ENCODE data around the gene VAV2.

Gene VAV2

GRCh38 chr9:133738640-133739225 lies 253.4 kb downstream of the VAV2 start:
- peak overlapping the region; percentile 67 for H3K4me3 Mint-ChIP-seq
- peaks cover 20% of the 10 kb centered on the region for H3K4me1 Mint-ChIP-seq (ENCODE audit: low read depth)
- no peaks in the 10 kb centered on the region for H3K9me3 Mint-ChIP-seq
- intact Hi-C loops (cut with micrococcal nuclease) = no loop called here
- no peak overlapping the region for H3K27ac Mint-ChIP-seq
- H3K27me3 Mint-ChIP-seq = peaks cover 34% of the 10 kb centered on the region
- H3K36me3 Mint-ChIP-seq (ENCODE audit: low read depth) = no peaks in the 10 kb centered on the region

GRCh38 chr9:133737774-133738639 lies 254.1 kb downstream of the VAV2 start, which contains the start of gene SARDH:
TSS of gene SARDH (minus strand) at chr9:133738352. CDS start at chr9:133734173, 4,179 bp downstream.
- Mint-ChIP-seq H3K27ac (peak within 1 kb of the TSS; percentile 62), H3K9me3 (no peaks in the 10 kb centered on the region), H3K27me3 (peaks cover 32% of the 10 kb centered on the region), H3K36me3 (ENCODE audit: low read depth) (no peaks in the 10 kb centered on the region), H3K4me3 (peak within 1 kb of the TSS; percentile 67), H3K4me1 (ENCODE audit: low read depth) (peaks cover 20% of the 10 kb centered on the region)
- intact Hi-C loops (cut with micrococcal nuclease) = no loop called here

- Mint-ChIP-seq H3K4me1 (ENCODE audit: low read depth) (peaks cover 20% of the 10 kb centered on the region), H3K4me3 (peak overlapping the region; percentile 67), H3K27ac (peak overlapping the region; percentile 62), H3K9me3 (no peaks in the 10 kb centered on the region), H3K36me3 (ENCODE audit: low read depth) (no peaks in the 10 kb centered on the region), H3K27me3 (peaks cover 29% of the 10 kb centered on the region)
- intact Hi-C loops (cut with micrococcal nuclease) = no loop called here
These were observed 254.9 kb downstream of the VAV2 start for GRCh38 chr9:133737071-133737773.

- H3K27me3 Mint-ChIP-seq = peaks cover 26% of the 10 kb centered on the region
- H3K9me3 Mint-ChIP-seq = no peaks in the 10 kb centered on the region
- intact Hi-C loops (cut with micrococcal nuclease) = no loop called here
- H3K36me3 Mint-ChIP-seq (ENCODE audit: low read depth) = no peaks in the 10 kb centered on the region
- no peak overlapping the region for H3K27ac Mint-ChIP-seq
- peaks cover 17% of the 10 kb centered on the region for H3K4me1 Mint-ChIP-seq (ENCODE audit: low read depth)
- no peak overlapping the region for H3K4me3 Mint-ChIP-seq
These were observed 256.2 kb downstream of the VAV2 start for GRCh38 chr9:133735931-133736330.

GRCh38 chr9:133735415-133735775 lies 256.7 kb downstream of the VAV2 start:
- H3K9me3 Mint-ChIP-seq = no peaks in the 10 kb centered on the region
- peaks cover 16% of the 10 kb centered on the region for H3K4me1 Mint-ChIP-seq (ENCODE audit: low read depth)
- intact Hi-C loops (cut with micrococcal nuclease) = no loop called here
- H3K36me3 Mint-ChIP-seq (ENCODE audit: low read depth) = no peaks in the 10 kb centered on the region
- H3K4me3 Mint-ChIP-seq = no peak overlapping the region
- peaks cover 24% of the 10 kb centered on the region for H3K27me3 Mint-ChIP-seq
- H3K27ac Mint-ChIP-seq = no peak overlapping the region

- no peak overlapping the region for H3K4me3 Mint-ChIP-seq
- intact Hi-C loops (cut with micrococcal nuclease) = no loop called here
- H3K9me3 Mint-ChIP-seq = no peaks in the 10 kb centered on the region
- H3K27me3 Mint-ChIP-seq = peaks cover 24% of the 10 kb centered on the region
- H3K4me1 Mint-ChIP-seq (ENCODE audit: low read depth) = peaks cover 16% of the 10 kb centered on the region
- H3K36me3 Mint-ChIP-seq (ENCODE audit: low read depth) = no peaks in the 10 kb centered on the region
- no peak overlapping the region for H3K27ac Mint-ChIP-seq
These were observed 257.3 kb downstream of the VAV2 start for GRCh38 chr9:133734590-133735414.

GRCh38 chr9:133733796-133734533 lies 258.2 kb downstream of the VAV2 start:
- peaks cover 16% of the 10 kb centered on the region for H3K4me1 Mint-ChIP-seq (ENCODE audit: low read depth)
- no peak overlapping the region for H3K4me3 Mint-ChIP-seq
- H3K9me3 Mint-ChIP-seq = no peaks in the 10 kb centered on the region
- H3K27ac Mint-ChIP-seq = no peak overlapping the region
- peaks cover 19% of the 10 kb centered on the region for H3K27me3 Mint-ChIP-seq
- no peaks in the 10 kb centered on the region for H3K36me3 Mint-ChIP-seq (ENCODE audit: low read depth)
- intact Hi-C loops (cut with micrococcal nuclease) = no loop called here

- peaks cover 11% of the 10 kb centered on the region for H3K4me1 Mint-ChIP-seq (ENCODE audit: low read depth)
- intact Hi-C loops (cut with micrococcal nuclease) = no loop called here
- no peak overlapping the region for H3K4me3 Mint-ChIP-seq
- peaks cover 14% of the 10 kb centered on the region for H3K27me3 Mint-ChIP-seq
- H3K9me3 Mint-ChIP-seq = no peaks in the 10 kb centered on the region
- H3K27ac Mint-ChIP-seq = no peak overlapping the region
- no peaks in the 10 kb centered on the region for H3K36me3 Mint-ChIP-seq (ENCODE audit: low read depth)
These were observed 258.7 kb downstream of the VAV2 start for GRCh38 chr9:133733421-133733795.

- no peak overlapping the region for H3K27ac Mint-ChIP-seq
- H3K4me3 Mint-ChIP-seq = no peak overlapping the region
- peaks cover 14% of the 10 kb centered on the region for H3K27me3 Mint-ChIP-seq
- no peaks in the 10 kb centered on the region for H3K9me3 Mint-ChIP-seq
- intact Hi-C loops (cut with micrococcal nuclease) = no loop called here
- H3K4me1 Mint-ChIP-seq (ENCODE audit: low read depth) = peaks cover 5% of the 10 kb centered on the region
- no peaks in the 10 kb centered on the region for H3K36me3 Mint-ChIP-seq (ENCODE audit: low read depth)
These were observed 259.3 kb downstream of the VAV2 start for GRCh38 chr9:133732639-133733408.

GRCh38 chr9:133731876-133732638 lies 260.1 kb downstream of the VAV2 start:
- peaks cover 9% of the 10 kb centered on the region for H3K27me3 Mint-ChIP-seq
- no peaks in the 10 kb centered on the region for H3K4me1 Mint-ChIP-seq (ENCODE audit: low read depth)
- H3K36me3 Mint-ChIP-seq (ENCODE audit: low read depth) = no peaks in the 10 kb centered on the region
- intact Hi-C loops (cut with micrococcal nuclease) = no loop called here
- H3K4me3 Mint-ChIP-seq = no peak overlapping the region
- no peaks in the 10 kb centered on the region for H3K9me3 Mint-ChIP-seq
- no peak overlapping the region for H3K27ac Mint-ChIP-seq

GRCh38 chr9:133730994-133731715 lies 261.0 kb downstream of the VAV2 start:
- no peak overlapping the region for H3K27ac Mint-ChIP-seq
- peaks cover 7% of the 10 kb centered on the region for H3K27me3 Mint-ChIP-seq
- intact Hi-C loops (cut with micrococcal nuclease) = no loop called here
- no peaks in the 10 kb centered on the region for H3K4me1 Mint-ChIP-seq (ENCODE audit: low read depth)
- no peak overlapping the region for H3K4me3 Mint-ChIP-seq
- no peaks in the 10 kb centered on the region for H3K9me3 Mint-ChIP-seq
- no peaks in the 10 kb centered on the region for H3K36me3 Mint-ChIP-seq (ENCODE audit: low read depth)

All from dendritic cell treated with granulocyte-macrophage colony-stimulating factor and Interleukin-4, amounts not matched to agents 40 ng/mL and 50 ng/mL, for 4 days (primary cell).